ENCODE measurements around the gene APP.

APP gene

DNA sequence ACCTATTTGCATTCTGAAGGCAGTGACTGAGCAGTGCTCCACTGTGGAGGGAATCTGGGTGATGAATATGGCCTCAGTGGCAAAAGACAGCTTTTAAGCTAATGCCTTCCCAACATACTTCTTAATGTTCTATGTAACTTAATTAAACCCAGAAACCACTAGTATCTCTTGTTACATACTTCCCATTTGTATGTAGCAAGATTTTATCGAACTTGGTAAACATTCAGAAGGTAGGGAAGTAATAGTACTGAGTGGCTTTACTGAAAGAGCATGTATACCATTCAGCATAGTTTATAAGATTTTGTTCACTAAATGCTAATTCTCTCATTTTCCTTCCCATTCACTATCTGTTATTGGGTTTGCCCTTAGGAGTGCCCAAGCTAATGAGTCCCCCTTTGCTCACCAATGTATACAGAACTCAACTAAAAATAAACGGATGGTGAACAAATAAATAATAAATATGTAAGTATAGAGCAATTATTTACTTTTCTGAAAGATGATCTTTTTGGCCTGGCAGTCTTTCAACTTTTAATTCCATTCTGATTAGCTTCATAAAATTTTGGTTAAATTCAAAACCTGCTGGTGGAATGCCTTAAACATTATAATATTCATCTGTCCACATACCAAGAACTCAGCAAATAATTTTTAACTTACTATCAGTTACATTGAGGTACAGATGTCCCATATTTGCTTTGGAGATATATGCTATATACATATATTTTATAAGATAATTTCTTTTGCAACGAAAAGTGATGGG is 204.4 kb downstream of the APP start:
- Mint-ChIP-seq H3K4me1 (peaks cover 9% of the 10 kb centered on the region), H3K36me3 (ENCODE audit: low read depth) (peaks cover 67% of the 10 kb centered on the region), H3K9me3 (peaks cover 6% of the 10 kb centered on the region), H3K4me3 (no peak overlapping the region), H3K27ac (no peak overlapping the region), H3K27me3 (ENCODE audit: low read depth, poor library complexity) (no peaks in the 10 kb centered on the region)
- DNase-seq, result no peak
- TF ChIP-seq, protein P1, sequence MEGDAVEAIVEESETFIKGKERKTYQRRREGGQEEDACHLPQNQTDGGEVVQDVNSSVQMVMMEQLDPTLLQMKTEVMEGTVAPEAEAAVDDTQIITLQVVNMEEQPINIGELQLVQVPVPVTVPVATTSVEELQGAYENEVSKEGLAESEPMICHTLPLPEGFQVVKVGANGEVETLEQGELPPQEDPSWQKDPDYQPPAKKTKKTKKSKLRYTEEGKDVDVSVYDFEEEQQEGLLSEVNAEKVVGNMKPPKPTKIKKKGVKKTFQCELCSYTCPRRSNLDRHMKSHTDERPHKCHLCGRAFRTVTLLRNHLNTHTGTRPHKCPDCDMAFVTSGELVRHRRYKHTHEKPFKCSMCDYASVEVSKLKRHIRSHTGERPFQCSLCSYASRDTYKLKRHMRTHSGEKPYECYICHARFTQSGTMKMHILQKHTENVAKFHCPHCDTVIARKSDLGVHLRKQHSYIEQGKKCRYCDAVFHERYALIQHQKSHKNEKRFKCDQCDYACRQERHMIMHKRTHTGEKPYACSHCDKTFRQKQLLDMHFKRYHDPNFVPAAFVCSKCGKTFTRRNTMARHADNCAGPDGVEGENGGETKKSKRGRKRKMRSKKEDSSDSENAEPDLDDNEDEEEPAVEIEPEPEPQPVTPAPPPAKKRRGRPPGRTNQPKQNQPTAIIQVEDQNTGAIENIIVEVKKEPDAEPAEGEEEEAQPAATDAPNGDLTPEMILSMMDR (IDR thresholded peaks at IDR 0.05), result no peak

DNA sequence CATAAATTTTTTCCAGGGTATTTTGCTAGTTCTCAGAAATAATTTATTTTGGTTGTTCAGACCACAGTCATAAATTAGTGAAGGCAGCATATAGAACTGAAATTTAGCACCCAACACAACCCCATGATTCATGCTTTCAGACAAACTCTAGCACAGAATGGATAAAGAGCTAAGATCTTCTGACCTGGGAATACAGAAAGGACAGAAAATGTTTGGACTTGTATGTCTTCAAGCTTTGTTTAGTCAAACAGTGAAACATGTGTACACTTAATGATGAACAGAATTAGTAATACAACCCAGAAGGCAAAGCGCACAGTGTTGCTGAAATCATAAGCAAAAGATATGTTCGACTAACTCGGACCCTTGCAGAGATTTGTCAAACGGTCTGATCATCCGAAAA is 205.6 kb downstream of the APP start:
- no peak for DNase-seq
- H3K4me3 Mint-ChIP-seq, result no peak overlapping the region
- no peak overlapping the region for H3K27ac Mint-ChIP-seq
- peaks cover 60% of the 10 kb centered on the region for H3K36me3 Mint-ChIP-seq (ENCODE audit: low read depth)
- peaks cover 21% of the 10 kb centered on the region for H3K4me1 Mint-ChIP-seq
- H3K27me3 Mint-ChIP-seq (ENCODE audit: low read depth, poor library complexity), result no peaks in the 10 kb centered on the region
- TF ChIP-seq, protein P1 (IDR thresholded peaks at IDR 0.05), result no peak
- no peaks in the 10 kb centered on the region for H3K9me3 Mint-ChIP-seq

DNA sequence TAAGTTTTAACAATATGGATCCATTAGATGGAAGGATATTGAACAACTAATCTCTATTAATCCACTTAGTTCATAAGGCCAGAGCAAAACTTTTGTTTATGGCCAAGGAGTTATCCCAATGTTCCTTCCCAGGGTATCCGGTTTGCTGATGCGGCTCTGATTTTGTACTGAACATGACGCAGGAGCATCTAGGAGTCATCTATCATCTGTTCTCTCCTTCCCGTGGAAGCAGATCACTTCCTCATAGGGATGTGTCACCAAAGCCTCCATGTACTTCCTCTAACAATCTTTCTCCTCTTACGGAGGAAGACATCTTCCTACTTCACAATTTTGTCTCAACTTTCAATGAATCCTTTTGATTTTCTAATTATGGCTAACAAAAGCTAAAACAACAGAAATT is 206.6 kb downstream of the APP start:
- peak overlapping the region; percentile 91 for H3K27ac Mint-ChIP-seq
- H3K36me3 Mint-ChIP-seq (ENCODE audit: low read depth), result peaks cover 59% of the 10 kb centered on the region
- TF ChIP-seq, protein P1 (IDR thresholded peaks at IDR 0.05), result no peak

DNA sequence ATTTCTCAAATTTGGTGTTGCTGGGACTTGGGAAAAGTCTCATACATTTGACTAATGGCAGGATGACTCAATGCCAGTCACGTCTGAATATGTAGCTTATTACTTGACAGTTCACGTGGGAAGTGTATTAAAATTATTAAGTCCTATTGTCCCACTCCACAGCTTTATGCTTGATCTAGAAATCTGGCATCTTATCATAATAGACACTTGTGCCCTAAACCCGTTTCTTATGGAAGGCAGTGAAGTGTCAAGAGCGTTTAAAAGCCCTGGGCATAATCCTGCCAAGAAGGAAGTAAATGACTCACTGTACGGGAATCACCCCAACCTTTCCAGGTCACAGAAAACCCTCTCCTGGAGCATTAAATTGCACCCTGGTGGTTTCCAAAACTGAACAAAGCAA is 207.4 kb downstream of the APP start:
- Mint-ChIP-seq H3K9me3 (no peaks in the 10 kb centered on the region), H3K27ac (no peak overlapping the region), H3K36me3 (ENCODE audit: low read depth) (peaks cover 58% of the 10 kb centered on the region), H3K4me1 (peaks cover 24% of the 10 kb centered on the region), H3K4me3 (no peak overlapping the region), H3K27me3 (ENCODE audit: low read depth, poor library complexity) (no peaks in the 10 kb centered on the region)
- TF ChIP-seq, protein P1 (IDR thresholded peaks at IDR 0.05), result no peak
- DNase-seq, result no peak

More for the DNA sequence above, 206.6 kb downstream of the APP start:
- no peak for DNase-seq
- Mint-ChIP-seq H3K4me3 (no peak overlapping the region), H3K27me3 (ENCODE audit: low read depth, poor library complexity) (no peaks in the 10 kb centered on the region), H3K4me1 (peaks cover 24% of the 10 kb centered on the region), H3K9me3 (no peaks in the 10 kb centered on the region)

DNA sequence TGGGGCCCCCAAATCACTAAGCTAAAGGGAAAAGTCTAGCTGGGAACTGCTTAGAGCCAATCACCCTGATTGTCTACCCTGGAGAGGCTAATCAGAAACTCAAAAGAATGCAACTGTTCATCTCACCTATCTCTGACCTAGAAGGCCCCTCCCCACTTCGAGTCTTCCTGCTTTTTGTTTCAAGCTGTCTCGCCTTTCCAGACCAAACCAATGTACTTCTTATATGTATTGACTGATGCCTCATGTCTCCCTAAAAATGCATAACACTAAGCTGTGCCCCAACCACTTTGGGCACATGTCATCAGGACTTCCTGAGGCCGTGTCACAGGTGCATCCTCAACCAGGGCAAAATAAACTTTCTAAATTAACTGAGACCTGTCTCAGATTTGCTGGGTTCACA is 209.5 kb downstream of the APP start:
- Mint-ChIP-seq H3K4me1 (peaks cover 24% of the 10 kb centered on the region), H3K27me3 (ENCODE audit: low read depth, poor library complexity) (no peaks in the 10 kb centered on the region), H3K36me3 (ENCODE audit: low read depth) (peaks cover 58% of the 10 kb centered on the region), H3K9me3 (no peaks in the 10 kb centered on the region), H3K27ac (peak overlapping the region; percentile 83), H3K4me3 (no peak overlapping the region)
- TF ChIP-seq, protein P1 (IDR thresholded peaks at IDR 0.05), result no peak
- no peak for DNase-seq

DNA sequence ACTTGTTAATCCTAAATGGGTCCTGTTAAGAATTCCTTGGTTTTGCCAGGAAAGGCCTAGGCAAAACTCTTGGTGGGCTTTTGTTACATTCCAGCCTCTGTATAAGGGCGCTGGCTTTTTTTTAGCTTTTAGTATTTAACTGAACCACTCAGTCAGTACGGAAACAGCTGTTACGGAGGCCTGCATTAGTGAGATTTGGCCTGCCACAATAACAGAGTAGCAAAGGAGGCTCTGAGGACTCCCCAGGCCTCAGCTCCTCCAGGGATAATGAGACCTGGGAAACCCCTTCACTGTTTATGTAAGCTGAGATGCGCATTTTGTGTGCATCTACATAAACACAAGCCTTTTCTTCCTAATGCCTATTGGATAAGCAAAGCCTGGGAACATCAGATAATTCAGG is 210.2 kb downstream of the APP start:
- H3K9me3 Mint-ChIP-seq, result no peaks in the 10 kb centered on the region
- H3K4me1 Mint-ChIP-seq, result peaks cover 24% of the 10 kb centered on the region
- H3K4me3 Mint-ChIP-seq, result no peak overlapping the region
- TF ChIP-seq, protein P1 (IDR thresholded peaks at IDR 0.05), result no peak
- peaks cover 60% of the 10 kb centered on the region for H3K36me3 Mint-ChIP-seq (ENCODE audit: low read depth)
- DNase-seq, result no peak
- peak overlapping the region; percentile 88 for H3K27ac Mint-ChIP-seq
- H3K27me3 Mint-ChIP-seq (ENCODE audit: low read depth, poor library complexity), result no peaks in the 10 kb centered on the region

All from nephron progenitor cell (in vitro differentiated cells).